ENCODE results near the gene REEP6. TPM values are rescaled to one million over a fixed set of nuclear protein-coding genes. Genes with fewer than 3 reads are reported as not detected.
A peak's percentile ranks its signal among the peaks of the same experiment; 100 is the strongest.

Gene REEP6
- total RNA-seq, 1 donor from 2014 or later: 1.7 TPM

DNA sequence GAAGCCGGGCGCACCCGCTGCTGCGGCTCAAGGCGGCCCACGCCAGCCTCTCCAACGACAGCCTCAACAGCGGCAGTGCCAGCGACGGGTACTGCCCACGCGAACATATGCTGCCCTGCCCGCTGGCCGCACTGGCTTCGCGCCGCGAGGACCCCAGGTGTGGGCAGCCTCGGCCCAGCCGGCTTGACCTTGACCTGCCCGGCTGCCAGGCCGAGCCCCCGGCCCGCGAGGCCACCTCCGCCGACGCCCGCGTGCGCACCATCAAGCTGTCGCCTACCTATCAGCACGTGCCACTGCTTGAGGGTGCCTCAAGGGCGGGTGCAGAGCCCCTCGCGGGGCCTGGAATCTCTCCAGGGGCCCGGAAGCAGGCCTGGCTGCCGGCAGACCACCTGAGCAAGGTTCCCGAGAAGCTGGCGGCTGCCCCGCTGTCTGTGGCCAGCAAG is 24.9 kb upstream of the REEP6 start:
- DNase-seq: no peak
- no peak overlapping the region for H3K4me3 Mint-ChIP-seq
- H3K36me3 Mint-ChIP-seq (ENCODE audit: low read depth): peaks cover 1% of the 10 kb centered on the region
- intact Hi-C loops (cut with micrococcal nuclease): loop anchor here (5.0 kb wide), 1 partner anchor 291 kb away; no protein-coding TSS in a partner anchor
- no peak overlapping the region for H3K27ac Mint-ChIP-seq
- H3K4me1 Mint-ChIP-seq: peaks cover under 1% of the 10 kb centered on the region
- no peaks in the 10 kb centered on the region for H3K9me3 Mint-ChIP-seq
- peaks cover 1% of the 10 kb centered on the region for H3K27me3 Mint-ChIP-seq

DNA sequence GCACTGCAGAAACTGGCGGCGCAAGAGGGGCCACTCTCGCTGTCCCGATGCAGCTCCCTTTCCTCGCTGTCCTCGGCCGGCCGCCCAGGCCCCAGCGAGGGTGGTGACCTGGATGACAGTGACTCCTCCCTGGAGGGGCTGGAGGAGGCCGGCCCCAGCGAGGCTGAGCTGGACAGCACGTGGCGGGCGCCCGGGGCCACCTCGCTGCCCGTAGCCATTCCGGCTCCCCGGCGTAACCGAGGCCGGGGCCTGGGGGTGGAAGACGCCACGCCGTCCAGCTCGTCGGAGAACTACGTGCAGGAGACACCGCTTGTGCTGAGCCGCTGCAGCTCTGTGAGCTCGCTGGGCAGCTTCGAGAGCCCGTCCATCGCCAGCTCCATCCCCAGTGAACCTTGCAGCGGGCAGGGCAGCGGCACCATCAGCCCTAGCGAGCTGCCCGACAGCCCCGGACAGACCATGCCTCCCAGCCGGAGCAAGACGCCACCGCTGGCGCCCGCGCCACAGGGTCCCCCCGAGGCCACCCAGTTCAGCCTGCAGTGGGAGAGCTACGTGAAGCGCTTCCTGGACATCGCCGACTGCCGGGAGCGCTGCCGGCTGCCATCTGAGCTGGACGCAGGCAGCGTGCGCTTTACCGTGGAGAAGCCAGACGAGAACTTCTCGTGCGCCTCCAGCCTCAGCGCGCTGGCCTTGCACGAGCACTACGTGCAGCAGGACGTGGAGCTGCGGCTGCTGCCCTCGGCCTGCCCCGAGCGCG is 24.3 kb upstream of the REEP6 start:
- Mint-ChIP-seq H3K4me1 (peaks cover 2% of the 10 kb centered on the region), H3K36me3 (ENCODE audit: low read depth) (peaks cover 1% of the 10 kb centered on the region), H3K27me3 (peaks cover 1% of the 10 kb centered on the region), H3K27ac (no peak overlapping the region), H3K4me3 (no peak overlapping the region), H3K9me3 (no peaks in the 10 kb centered on the region)
- DNase-seq: peak; percentile 59
- intact Hi-C loops (cut with micrococcal nuclease): loop anchor here (5.0 kb wide), 1 partner anchor 291 kb away; no protein-coding TSS in a partner anchor

DNA sequence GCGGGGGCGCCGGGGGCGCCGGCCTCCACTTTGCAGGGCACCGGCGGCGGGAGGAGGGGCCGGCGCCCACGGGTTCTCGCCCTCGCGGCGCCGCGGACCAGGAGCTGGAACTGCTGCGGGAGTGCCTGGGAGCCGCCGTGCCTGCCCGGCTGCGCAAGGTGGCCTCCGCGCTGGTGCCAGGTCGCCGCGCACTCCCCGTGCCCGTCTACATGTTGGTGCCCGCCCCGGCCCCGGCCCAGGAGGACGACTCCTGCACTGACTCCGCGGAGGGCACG is 23.8 kb upstream of the REEP6 start:
- Mint-ChIP-seq H3K9me3 (no peaks in the 10 kb centered on the region), H3K36me3 (ENCODE audit: low read depth) (peaks cover 1% of the 10 kb centered on the region), H3K4me3 (no peak overlapping the region), H3K27ac (no peak overlapping the region), H3K27me3 (peaks cover 5% of the 10 kb centered on the region), H3K4me1 (peaks cover 2% of the 10 kb centered on the region)
- DNase-seq: no peak
- intact Hi-C loops (cut with micrococcal nuclease): loop anchor here (5.0 kb wide), 1 partner anchor 290 kb away; no protein-coding TSS in a partner anchor

DNA sequence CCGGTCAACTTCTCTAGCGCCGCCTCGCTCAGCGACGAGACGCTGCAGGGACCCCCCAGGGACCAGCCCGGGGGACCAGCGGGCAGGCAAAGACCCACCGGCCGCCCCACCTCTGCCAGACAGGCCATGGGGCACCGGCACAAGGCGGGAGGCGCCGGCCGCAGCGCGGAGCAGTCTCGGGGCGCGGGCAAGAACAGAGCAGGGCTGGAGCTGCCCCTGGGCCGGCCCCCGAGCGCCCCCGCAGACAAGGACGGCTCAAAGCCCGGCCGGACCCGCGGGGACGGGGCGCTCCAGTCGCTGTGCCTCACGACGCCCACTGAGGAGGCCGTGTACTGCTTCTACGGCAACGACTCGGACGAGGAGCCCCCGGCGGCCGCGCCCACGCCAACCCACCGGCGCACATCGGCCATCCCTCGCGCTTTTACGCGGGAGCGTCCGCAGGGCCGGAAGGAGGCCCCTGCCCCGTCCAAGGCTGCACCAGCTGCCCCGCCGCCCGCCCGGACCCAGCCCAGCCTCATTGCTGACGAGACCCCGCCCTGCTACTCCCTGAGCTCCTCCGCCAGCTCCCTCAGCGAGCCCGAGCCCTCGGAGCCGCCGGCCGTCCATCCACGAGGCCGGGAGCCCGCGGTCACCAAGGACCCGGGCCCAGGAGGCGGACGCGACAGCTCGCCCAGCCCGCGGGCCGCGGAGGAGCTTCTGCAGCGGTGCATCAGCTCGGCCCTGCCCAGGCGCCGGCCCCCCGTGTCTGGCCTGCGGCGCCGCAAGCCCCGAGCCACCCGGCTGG is 23.3 kb upstream of the REEP6 start:
- peak; percentile 58 for DNase-seq
- Mint-ChIP-seq H3K4me1 (peaks cover 2% of the 10 kb centered on the region), H3K27ac (no peak overlapping the region), H3K9me3 (no peaks in the 10 kb centered on the region), H3K36me3 (ENCODE audit: low read depth) (peaks cover 1% of the 10 kb centered on the region), H3K27me3 (peaks cover 5% of the 10 kb centered on the region), H3K4me3 (no peak overlapping the region)
- intact Hi-C loops (cut with micrococcal nuclease): loop anchor here (5.0 kb wide), 1 partner anchor 290 kb away; no protein-coding TSS in a partner anchor

DNA sequence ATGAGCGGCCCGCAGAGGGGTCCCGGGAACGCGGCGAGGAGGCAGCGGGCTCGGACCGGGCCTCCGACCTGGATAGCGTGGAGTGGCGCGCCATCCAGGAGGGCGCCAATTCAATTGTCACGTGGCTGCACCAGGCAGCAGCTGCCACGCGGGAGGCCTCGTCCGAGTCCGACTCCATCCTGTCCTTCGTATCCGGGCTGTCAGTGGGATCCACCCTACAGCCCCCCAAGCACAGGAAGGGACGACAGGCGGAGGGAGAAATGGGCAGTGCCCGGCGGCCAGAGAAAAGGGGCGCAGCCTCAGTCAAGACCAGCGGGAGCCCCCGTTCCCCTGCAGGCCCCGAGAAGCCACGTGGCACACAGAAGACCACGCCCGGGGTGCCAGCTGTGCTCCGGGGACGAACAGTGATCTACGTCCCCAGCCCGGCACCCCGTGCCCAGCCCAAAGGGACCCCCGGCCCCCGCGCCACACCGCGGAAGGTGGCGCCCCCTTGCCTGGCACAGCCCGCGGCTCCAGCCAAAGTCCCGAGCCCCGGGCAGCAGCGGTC is 22.6 kb upstream of the REEP6 start:
- H3K4me1 Mint-ChIP-seq: peaks cover 2% of the 10 kb centered on the region
- intact Hi-C loops (cut with micrococcal nuclease): loop anchor here (5.0 kb wide), 1 partner anchor 289 kb away; no protein-coding TSS in a partner anchor
- H3K4me3 Mint-ChIP-seq: peak overlapping the region; percentile 49
- H3K27me3 Mint-ChIP-seq: peaks cover 6% of the 10 kb centered on the region
- H3K36me3 Mint-ChIP-seq (ENCODE audit: low read depth): peaks cover 1% of the 10 kb centered on the region
- no peaks in the 10 kb centered on the region for H3K9me3 Mint-ChIP-seq
- no peak overlapping the region for H3K27ac Mint-ChIP-seq
- no peak for DNase-seq

DNA sequence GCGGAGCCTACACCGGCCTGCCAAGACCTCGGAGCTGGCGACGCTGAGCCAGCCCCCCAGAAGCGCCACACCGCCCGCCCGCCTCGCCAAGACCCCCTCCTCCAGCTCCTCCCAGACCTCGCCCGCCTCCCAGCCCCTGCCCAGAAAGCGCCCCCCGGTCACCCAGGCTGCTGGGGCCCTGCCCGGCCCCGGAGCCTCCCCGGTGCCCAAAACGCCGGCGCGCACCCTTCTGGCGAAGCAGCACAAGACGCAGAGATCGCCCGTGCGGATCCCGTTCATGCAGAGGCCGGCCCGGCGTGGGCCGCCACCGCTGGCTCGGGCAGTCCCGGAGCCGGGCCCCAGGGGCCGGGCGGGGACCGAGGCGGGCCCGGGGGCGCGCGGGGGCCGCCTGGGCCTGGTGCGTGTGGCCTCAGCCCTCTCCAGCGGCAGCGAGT is 22.1 kb upstream of the REEP6 start:
- intact Hi-C loops (cut with micrococcal nuclease): loop anchor here (5.0 kb wide), 1 partner anchor 288 kb away; no protein-coding TSS in a partner anchor
- Mint-ChIP-seq H3K27me3 (peaks cover 6% of the 10 kb centered on the region), H3K4me1 (peaks cover 2% of the 10 kb centered on the region), H3K4me3 (peak overlapping the region; percentile 49), H3K36me3 (ENCODE audit: low read depth) (peaks cover 1% of the 10 kb centered on the region), H3K27ac (no peak overlapping the region), H3K9me3 (no peaks in the 10 kb centered on the region)
- DNase-seq: peak; percentile 79

DNA sequence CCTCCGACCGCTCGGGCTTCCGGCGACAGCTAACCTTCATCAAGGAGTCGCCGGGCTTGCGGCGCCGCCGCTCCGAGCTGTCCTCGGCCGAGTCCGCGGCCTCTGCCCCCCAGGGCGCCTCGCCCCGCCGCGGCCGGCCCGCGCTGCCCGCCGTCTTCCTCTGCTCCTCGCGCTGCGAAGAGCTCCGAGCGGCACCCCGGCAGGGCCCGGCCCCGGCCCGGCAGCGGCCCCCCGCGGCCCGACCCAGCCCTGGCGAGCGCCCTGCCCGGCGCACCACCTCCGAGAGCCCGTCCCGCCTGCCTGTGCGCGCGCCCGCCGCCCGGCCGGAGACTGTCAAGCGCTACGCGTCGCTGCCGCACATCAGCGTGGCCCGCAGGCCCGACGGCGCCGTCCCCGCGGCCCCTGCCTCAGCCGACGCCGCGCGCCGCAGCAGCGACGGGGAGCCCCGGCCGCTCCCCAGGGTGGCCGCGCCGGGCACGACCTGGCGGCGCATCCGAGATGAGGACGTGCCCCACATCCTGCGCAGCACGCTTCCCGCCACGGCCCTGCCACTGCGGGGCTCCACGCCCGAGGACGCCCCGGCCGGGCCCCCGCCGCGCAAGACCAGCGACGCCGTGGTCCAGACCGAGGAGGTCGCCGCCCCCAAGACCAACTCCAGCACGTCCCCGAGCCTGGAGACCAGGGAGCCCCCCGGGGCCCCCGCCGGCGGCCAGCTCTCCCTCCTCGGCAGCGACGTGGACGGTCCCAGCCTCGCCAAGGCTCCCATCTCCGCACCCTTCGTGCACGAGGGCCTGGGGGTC is 21.5 kb upstream of the REEP6 start:
- Mint-ChIP-seq H3K36me3 (ENCODE audit: low read depth) (peaks cover 1% of the 10 kb centered on the region), H3K9me3 (no peaks in the 10 kb centered on the region), H3K4me1 (peaks cover 2% of the 10 kb centered on the region), H3K27me3 (peaks cover 6% of the 10 kb centered on the region), H3K4me3 (peak overlapping the region; percentile 73), H3K27ac (no peak overlapping the region)
- peak; percentile 80 for DNase-seq
- intact Hi-C loops (cut with micrococcal nuclease): loop anchor here (2.0 to 5.0 kb wide), 2 partner anchors 25 to 288 kb away; no protein-coding TSS in a partner anchor

DNA sequence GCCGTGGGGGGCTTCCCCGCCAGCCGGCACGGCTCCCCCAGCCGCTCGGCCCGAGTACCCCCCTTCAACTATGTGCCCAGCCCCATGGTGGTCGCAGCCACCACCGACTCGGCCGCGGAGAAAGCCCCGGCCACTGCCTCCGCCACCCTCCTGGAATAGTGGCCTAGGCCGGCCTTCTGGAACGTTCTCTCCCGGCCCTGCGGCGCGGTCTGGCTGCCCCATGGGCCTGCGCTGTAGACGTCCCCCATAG is 21.0 kb upstream of the REEP6 start:
- no peak overlapping the region for H3K27ac Mint-ChIP-seq
- no peaks in the 10 kb centered on the region for H3K9me3 Mint-ChIP-seq
- intact Hi-C loops (cut with micrococcal nuclease): loop anchor here (2.0 kb wide), 1 partner anchor 25 kb away; no protein-coding TSS in a partner anchor
- peaks cover 1% of the 10 kb centered on the region for H3K36me3 Mint-ChIP-seq (ENCODE audit: low read depth)
- peaks cover 6% of the 10 kb centered on the region for H3K27me3 Mint-ChIP-seq
- peaks cover 2% of the 10 kb centered on the region for H3K4me1 Mint-ChIP-seq
- DNase-seq: no peak
- peak overlapping the region; percentile 73 for H3K4me3 Mint-ChIP-seq

DNA sequence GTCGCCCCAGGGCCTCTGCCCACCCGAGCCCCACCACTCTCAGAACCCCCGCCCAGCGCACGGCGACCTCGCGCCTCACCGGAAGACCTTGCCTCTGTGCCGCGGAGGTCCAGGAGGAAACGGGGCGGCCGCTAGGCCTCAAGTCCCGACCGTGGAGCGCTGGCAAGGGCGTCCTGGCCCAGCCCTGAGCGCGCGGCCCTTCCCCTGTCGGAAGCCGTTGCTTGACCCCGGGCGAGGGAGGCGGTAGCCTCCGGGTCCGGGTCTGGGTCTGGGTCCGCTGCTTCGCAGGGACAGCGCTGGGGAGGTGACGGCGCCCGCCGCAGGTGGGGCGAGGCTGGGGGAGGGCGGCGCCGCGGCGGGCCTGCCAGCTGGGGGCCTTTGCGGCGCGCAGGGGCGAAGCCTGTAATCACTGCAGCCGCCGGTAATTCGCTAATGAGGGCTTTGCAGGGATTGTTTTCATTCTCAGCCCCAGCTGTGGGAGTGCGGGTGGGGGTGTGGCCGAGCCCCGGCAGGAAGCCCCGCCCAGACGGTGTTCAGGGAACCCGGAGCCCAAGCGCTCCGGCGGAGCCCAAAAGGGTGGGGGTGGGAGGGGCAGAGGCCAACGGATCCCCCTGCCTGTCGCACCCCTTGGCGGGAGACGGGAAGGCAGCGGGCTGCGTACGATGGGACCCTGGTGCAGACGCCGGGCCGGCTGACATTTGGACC is 20.5 kb upstream of the REEP6 start:
- H3K9me3 Mint-ChIP-seq: no peaks in the 10 kb centered on the region
- H3K4me1 Mint-ChIP-seq: peaks cover 2% of the 10 kb centered on the region
- no peak overlapping the region for H3K27ac Mint-ChIP-seq
- H3K4me3 Mint-ChIP-seq: peak overlapping the region; percentile 73
- DNase-seq: peak; percentile 94
- intact Hi-C loops (cut with micrococcal nuclease): loop anchor here (2.0 kb wide), 1 partner anchor 26 kb away; no protein-coding TSS in a partner anchor
- peaks cover 1% of the 10 kb centered on the region for H3K36me3 Mint-ChIP-seq (ENCODE audit: low read depth)
- peaks cover 6% of the 10 kb centered on the region for H3K27me3 Mint-ChIP-seq

DNA sequence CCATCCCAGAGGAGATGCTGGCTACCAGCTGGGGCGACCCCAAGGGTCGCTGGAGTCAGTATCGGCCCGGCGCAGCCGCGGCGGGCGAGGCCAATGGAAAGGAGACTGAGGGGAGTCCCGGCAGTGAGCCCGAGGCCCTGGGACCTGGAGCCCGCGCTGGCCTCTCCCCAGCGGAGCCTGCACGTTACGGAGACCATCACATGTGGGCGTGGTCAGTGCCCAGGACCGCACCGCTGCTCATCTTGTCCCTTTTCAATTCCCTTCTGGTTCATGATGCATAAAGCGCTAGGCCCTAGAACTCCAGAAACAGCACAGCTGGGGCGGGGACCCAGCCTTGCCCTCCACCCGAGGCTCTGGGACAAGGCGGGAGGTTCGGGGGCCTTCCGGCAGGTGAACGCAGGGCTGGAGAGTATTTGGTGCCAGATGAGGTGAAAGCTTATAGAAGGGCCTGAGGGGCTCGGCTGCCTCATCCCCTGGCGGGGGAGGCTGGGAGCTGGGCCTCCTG is 19.9 kb upstream of the REEP6 start:
- Mint-ChIP-seq H3K9me3 (no peaks in the 10 kb centered on the region), H3K36me3 (ENCODE audit: low read depth) (peaks cover 1% of the 10 kb centered on the region)

DNA sequence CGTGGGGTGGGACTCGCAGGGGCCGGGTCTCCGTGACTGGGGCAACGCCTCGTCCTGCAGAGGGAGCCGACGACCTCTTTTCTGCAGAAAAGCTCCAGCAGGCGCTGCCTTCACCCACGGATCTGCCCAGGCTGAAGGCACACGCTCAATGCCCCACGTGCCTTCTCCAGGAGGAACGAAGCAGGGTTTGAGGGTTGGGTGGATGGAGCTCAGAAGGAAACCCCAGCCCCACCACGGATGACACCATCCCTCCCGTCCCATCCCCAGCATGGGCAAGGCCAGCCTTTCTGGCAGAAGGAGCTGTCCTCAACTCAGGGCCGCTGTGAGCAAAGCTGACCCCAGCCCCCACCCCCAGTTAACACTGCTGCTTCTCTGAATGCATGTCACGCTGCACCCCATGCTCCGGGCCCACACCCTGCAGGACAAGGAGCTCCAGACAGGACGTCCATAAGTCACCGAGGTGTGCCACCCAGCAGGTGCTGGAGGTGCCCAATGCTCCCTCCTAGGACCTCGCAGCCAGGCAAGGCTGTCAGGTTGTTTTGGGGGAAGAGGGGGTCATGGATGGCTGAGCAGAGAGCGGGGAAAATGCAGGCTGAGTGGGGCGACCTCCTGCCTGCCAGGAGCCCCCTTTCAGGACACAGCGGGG is 19.3 kb upstream of the REEP6 start:
- Mint-ChIP-seq H3K27me3 (peaks cover 6% of the 10 kb centered on the region), H3K27ac (no peak overlapping the region), H3K4me1 (peaks cover 2% of the 10 kb centered on the region), H3K4me3 (peak overlapping the region; percentile 54), H3K9me3 (no peaks in the 10 kb centered on the region), H3K36me3 (ENCODE audit: low read depth) (peaks cover 1% of the 10 kb centered on the region)
- peak; percentile 70 for DNase-seq
- intact Hi-C loops (cut with micrococcal nuclease): loop anchor here (2.0 kb wide), 1 partner anchor 27 kb away; no protein-coding TSS in a partner anchor

More for the DNA sequence above, 19.9 kb upstream of the REEP6 start:
- no peak overlapping the region for H3K27ac Mint-ChIP-seq
- intact Hi-C loops (cut with micrococcal nuclease): loop anchor here (2.0 kb wide), 1 partner anchor 26 kb away; no protein-coding TSS in a partner anchor
- H3K4me1 Mint-ChIP-seq: peaks cover 2% of the 10 kb centered on the region
- H3K27me3 Mint-ChIP-seq: peaks cover 6% of the 10 kb centered on the region
- H3K4me3 Mint-ChIP-seq: peak overlapping the region; percentile 54
- DNase-seq: peak; percentile 77

All from activated CD4-positive, alpha-beta T cell treated with anti-CD3 and anti-CD28 coated beads, Interleukin-2, amount 10 ng/mL, durations not matched to agents 24 days and 14 days (primary cell).